Stimulated activated effector memory CD8-positive, alpha-beta T cell treated with anti-CD3 and anti-CD28 coated beads, Interleukin-12 subunit alpha, Interleukin-12 subunit beta, amount 100 ng/mL, for 72 hours (primary cell): Measurements from ENCODE around the gene NELFCD.

ENCODE experiments used
- ATAC-seq: fragments of 150-1000 bp; cut with Tn5 transposase; 2 replicates; pipeline ENCODE4 v1.10.0; 2021
- DNase-seq, 2 donors: peaks; one replicate each; pipeline ENCODE4 v3.0.0; 2021 to 2022; ENCODE audit warnings: low spot score in 2 of 2
- H3K27ac Mint-ChIP-seq: one replicate; pipeline ENCODE4 v1.8.0; 2022; ENCODE audit warnings: mild to moderate bottlenecking, mixed read lengths
- H3K36me3 Mint-ChIP-seq: one replicate; pipeline ENCODE4 v1.8.0; 2022; ENCODE audit warnings: mild to moderate bottlenecking, mixed read lengths
- H3K4me1 Mint-ChIP-seq: one replicate; pipeline ENCODE4 v1.8.0; 2022; ENCODE audit warnings: mixed read lengths
- H3K4me3 Mint-ChIP-seq: one replicate; pipeline ENCODE4 v1.8.0; 2022; ENCODE audit warnings: mild to moderate bottlenecking, mixed read lengths
- H3K9me3 Mint-ChIP-seq: one replicate; pipeline ENCODE4 v1.8.0; 2022; ENCODE audit warnings: mixed read lengths

The NELFCD gene

DNA sequence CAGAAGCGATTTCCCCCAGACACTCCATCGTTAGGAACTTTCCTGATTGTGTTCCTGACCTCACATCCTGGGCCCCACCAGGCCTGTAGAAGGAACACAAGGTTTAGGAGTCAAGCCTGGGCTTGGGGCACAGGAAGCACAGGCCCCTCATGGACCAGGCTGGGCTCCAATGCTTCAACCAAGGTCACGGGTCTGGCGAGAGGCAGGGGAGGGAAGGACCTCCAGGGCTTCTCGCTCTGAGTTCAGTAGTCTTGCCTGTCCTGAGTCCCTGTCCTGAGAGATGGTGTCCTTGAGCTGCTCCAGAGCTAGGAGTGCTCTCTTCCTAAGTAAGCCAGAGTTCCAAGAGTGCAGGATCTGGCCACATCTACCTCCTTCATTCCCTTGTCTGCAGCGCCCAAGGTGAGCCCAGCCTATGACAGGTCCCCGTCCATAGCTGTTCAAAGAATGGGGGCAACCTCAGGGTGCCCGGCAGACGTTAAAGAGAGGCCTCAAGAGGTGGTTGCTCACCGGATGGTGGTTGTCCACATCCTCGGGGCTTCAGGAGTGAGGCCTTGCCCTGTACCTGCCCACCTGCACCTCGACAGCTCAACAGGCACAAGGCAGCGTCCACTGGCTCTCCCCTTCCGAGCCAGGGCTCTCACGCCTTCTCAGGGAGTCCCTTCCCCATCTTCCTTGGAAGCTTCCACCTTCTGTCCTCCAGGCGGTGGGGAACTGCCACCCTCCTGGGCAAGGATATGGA is 36.6 kb downstream of the NELFCD start:
- H3K4me3 Mint-ChIP-seq: no peak overlapping the region
- peaks cover 24% of the 10 kb centered on the region for H3K36me3 Mint-ChIP-seq
- peak overlapping the region; percentile 75 for H3K27ac Mint-ChIP-seq
- ATAC-seq: no peak
- peaks cover 62% of the 10 kb centered on the region for H3K4me1 Mint-ChIP-seq
- no peaks in the 10 kb centered on the region for H3K9me3 Mint-ChIP-seq
- DNase-seq: no peak

GRCh38 chr20:59018817-59019216 is 37.8 kb downstream of the NELFCD start:
- no peak overlapping the region for H3K4me3 Mint-ChIP-seq

DNA sequence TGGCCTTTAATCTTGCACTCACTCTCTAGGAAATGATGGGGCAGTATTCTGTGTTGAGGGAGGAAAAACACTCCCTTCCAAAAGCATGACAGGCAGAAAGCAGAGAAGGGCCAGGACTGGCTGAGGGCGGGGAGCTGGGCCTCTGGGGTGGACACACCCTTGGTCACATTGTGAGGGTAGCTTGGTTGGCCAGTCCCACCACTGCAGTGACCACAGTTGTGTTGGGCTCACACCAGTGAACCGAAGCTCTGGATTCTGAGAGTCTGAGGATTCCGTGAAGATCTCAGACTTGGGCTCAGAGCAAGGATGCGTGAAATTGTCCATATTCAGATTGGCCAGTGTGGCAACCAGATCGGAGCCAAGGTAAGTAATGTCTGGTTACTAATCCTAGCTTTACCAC is 38.2 kb downstream of the NELFCD start, which contains the start of gene TUBB1:
TUBB1 (plus strand) TSS at position 213 of the 400 bp plus-strand sequence; CDS start at position 307, 94 bp downstream.
- peaks cover 40% of the 10 kb centered on the region for H3K36me3 Mint-ChIP-seq
- no peak for ATAC-seq
- H3K27ac Mint-ChIP-seq: peak within 1 kb of the TSS; percentile 75
- H3K9me3 Mint-ChIP-seq: no peaks in the 10 kb centered on the region
- peaks cover 54% of the 10 kb centered on the region for H3K4me1 Mint-ChIP-seq
- DNase-seq: no peak
- H3K4me3 Mint-ChIP-seq: no peak within 1 kb of the TSS

More at GRCh38 chr20:59018817-59019216, 37.8 kb downstream of the NELFCD start:
- peaks cover 36% of the 10 kb centered on the region for H3K36me3 Mint-ChIP-seq
- no peak for DNase-seq
- peak overlapping the region; percentile 75 for H3K27ac Mint-ChIP-seq
- ATAC-seq: no peak
- no peaks in the 10 kb centered on the region for H3K9me3 Mint-ChIP-seq
- H3K4me1 Mint-ChIP-seq: peaks cover 57% of the 10 kb centered on the region

GRCh38 chr20:59020938-59021551 is 40.0 kb downstream of the NELFCD start:
- Mint-ChIP-seq H3K4me3 (no peak overlapping the region), H3K4me1 (peaks cover 56% of the 10 kb centered on the region), H3K9me3 (no peaks in the 10 kb centered on the region), H3K36me3 (peaks cover 58% of the 10 kb centered on the region), H3K27ac (peak overlapping the region; percentile 83)
- DNase-seq (no peak), ATAC-seq (peak; percentile 51)

- Mint-ChIP-seq H3K36me3 (peaks cover 75% of the 10 kb centered on the region), H3K4me1 (peaks cover 53% of the 10 kb centered on the region), H3K4me3 (no peak overlapping the region), H3K27ac (peak overlapping the region; percentile 80), H3K9me3 (no peaks in the 10 kb centered on the region)
- no peak for DNase-seq
- ATAC-seq: no peak
These were observed 41.7 kb downstream of the NELFCD start for GRCh38 chr20:59022754-59023153.

GRCh38 chr20:59023616-59024015 is 42.6 kb downstream of the NELFCD start:
- no peaks in the 10 kb centered on the region for H3K9me3 Mint-ChIP-seq
- no peak for ATAC-seq
- no peak for DNase-seq
- peaks cover 84% of the 10 kb centered on the region for H3K36me3 Mint-ChIP-seq
- no peak overlapping the region for H3K4me3 Mint-ChIP-seq
- H3K27ac Mint-ChIP-seq: no peak overlapping the region
- H3K4me1 Mint-ChIP-seq: peaks cover 51% of the 10 kb centered on the region

DNA sequence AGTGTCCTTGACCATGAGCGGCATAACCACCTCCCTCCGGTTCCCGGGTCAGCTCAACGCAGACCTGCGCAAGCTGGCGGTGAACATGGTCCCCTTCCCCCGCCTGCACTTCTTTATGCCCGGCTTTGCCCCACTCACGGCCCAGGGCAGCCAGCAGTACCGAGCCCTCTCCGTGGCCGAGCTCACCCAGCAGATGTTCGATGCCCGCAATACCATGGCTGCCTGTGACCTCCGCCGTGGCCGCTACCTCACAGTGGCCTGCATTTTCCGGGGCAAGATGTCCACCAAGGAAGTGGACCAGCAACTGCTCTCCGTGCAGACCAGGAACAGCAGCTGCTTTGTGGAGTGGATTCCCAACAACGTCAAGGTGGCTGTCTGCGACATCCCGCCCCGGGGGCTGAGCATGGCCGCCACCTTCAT is 43.1 kb downstream of the NELFCD start:
- DNase-seq (no peak), ATAC-seq (no peak)
- H3K9me3 Mint-ChIP-seq: no peaks in the 10 kb centered on the region
- no peak overlapping the region for H3K4me3 Mint-ChIP-seq
- peak overlapping the region; percentile 46 for H3K27ac Mint-ChIP-seq
- peaks cover 51% of the 10 kb centered on the region for H3K4me1 Mint-ChIP-seq
- H3K36me3 Mint-ChIP-seq: peaks cover 85% of the 10 kb centered on the region

DNA sequence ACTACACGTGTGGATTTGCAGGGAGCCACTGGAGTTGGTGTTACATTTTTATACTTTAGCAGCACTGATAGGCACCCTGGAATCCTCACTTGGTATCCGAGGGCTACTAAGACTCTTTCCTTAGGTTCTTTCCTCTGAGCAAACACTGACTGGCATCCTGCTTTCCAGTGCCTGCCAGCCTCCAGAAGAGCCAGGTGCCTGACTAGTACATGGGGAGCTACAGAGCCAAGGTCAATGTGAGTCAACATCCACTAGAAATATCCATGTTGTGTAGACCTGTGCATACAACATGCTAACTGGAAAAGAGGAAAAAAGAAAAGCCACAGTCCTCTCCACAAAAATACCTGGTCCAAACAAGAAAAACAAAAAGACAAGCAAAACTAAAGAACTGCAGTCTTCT is 44.0 kb downstream of the NELFCD start:
- no peak for DNase-seq
- Mint-ChIP-seq H3K4me1 (peaks cover 57% of the 10 kb centered on the region), H3K9me3 (no peaks in the 10 kb centered on the region), H3K27ac (no peak overlapping the region), H3K36me3 (peaks cover 93% of the 10 kb centered on the region), H3K4me3 (no peak overlapping the region)
- ATAC-seq: no peak

- no peak overlapping the region for H3K4me3 Mint-ChIP-seq
- DNase-seq: no peak
- ATAC-seq: no peak
- H3K4me1 Mint-ChIP-seq: peaks cover 61% of the 10 kb centered on the region
- no peak overlapping the region for H3K27ac Mint-ChIP-seq
- peaks cover 94% of the 10 kb centered on the region for H3K36me3 Mint-ChIP-seq
- H3K9me3 Mint-ChIP-seq: no peaks in the 10 kb centered on the region
These were observed 44.5 kb downstream of the NELFCD start for GRCh38 chr20:59025511-59025910.

GRCh38 chr20:59026904-59027740 is 46.1 kb downstream of the NELFCD start:
- ATAC-seq (no peak), DNase-seq (no peak)
- Mint-ChIP-seq H3K9me3 (no peaks in the 10 kb centered on the region), H3K36me3 (peaks cover 96% of the 10 kb centered on the region), H3K27ac (peak overlapping the region; percentile 12), H3K4me3 (no peak overlapping the region), H3K4me1 (peaks cover 61% of the 10 kb centered on the region)

- peaks cover 96% of the 10 kb centered on the region for H3K36me3 Mint-ChIP-seq
- H3K4me3 Mint-ChIP-seq: no peak overlapping the region
- ATAC-seq: no peak
- no peak for DNase-seq
- H3K9me3 Mint-ChIP-seq: no peaks in the 10 kb centered on the region
- peak overlapping the region; percentile 12 for H3K27ac Mint-ChIP-seq
- H3K4me1 Mint-ChIP-seq: peaks cover 62% of the 10 kb centered on the region
These were observed 46.8 kb downstream of the NELFCD start for GRCh38 chr20:59027741-59028320.

GRCh38 chr20:59028812-59029211 is 47.8 kb downstream of the NELFCD start:
- Mint-ChIP-seq H3K36me3 (peaks cover 92% of the 10 kb centered on the region), H3K27ac (peak overlapping the region; percentile 12), H3K4me3 (peak overlapping the region; percentile 86), H3K9me3 (no peaks in the 10 kb centered on the region), H3K4me1 (peaks cover 61% of the 10 kb centered on the region)
- DNase-seq (no peak), ATAC-seq (no peak)

DNA sequence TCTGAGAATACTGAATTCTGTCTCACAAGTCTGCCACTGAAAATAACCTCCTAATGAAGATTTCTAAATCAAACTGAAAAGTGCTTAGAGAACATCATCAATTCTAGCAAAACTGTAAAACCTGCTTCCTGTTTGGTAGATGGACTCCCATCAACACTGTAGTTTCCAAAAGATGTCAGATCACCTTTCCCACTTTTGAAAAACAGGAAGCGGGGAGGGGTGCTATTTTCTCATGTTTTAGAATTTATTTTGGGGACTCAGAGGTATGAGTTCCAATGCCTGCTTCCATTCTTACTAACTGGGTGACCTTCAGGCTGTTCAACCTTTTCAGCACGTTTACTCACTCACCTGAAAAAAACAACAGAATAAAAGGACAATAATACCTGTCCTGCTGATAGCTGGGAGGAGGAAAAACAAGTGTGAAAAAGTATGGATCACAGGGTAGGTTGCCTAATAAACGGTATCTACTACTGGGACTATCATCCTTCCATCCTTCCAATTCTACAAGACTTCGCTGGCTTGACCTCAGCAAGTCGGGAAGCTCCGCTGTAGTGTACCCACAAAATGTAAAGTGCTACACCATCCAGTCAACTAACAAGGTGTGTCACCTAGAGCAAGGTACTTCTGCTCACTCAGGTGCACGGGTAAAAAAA is 50.0 kb downstream of the NELFCD start:
- ATAC-seq: no peak
- H3K36me3 Mint-ChIP-seq: peaks cover 92% of the 10 kb centered on the region
- H3K27ac Mint-ChIP-seq: peak overlapping the region; percentile 92
- no peak for DNase-seq
- peaks cover 56% of the 10 kb centered on the region for H3K4me1 Mint-ChIP-seq
- peak overlapping the region; percentile 86 for H3K4me3 Mint-ChIP-seq
- no peaks in the 10 kb centered on the region for H3K9me3 Mint-ChIP-seq

- peaks cover 92% of the 10 kb centered on the region for H3K36me3 Mint-ChIP-seq
- peak; percentile 3 for ATAC-seq
- H3K9me3 Mint-ChIP-seq: no peaks in the 10 kb centered on the region
- peak overlapping the region; percentile 86 for H3K4me3 Mint-ChIP-seq
- peaks cover 53% of the 10 kb centered on the region for H3K4me1 Mint-ChIP-seq
- DNase-seq: peak in 1 of 2 donors; percentile 64
- H3K27ac Mint-ChIP-seq: peak overlapping the region; percentile 92
These were observed 50.5 kb downstream of the NELFCD start for GRCh38 chr20:59031564-59032022.
